ENCODE measurements around the gene KDM5C. TPM values are rescaled to one million over a fixed set of nuclear protein-coding genes. Genes with fewer than 3 reads are reported as not detected.

KDM5C gene
- total RNA-seq, 2 donors from 2014 or later = 99.4 to 102 TPM

GRCh38 chrX:53190363-53190960 lies 34.5 kb downstream of the KDM5C start:
- DNase-seq (ENCODE audit: low spot score) = no peak
- Histone ChIP-seq H3K36me3 (no peaks in the 10 kb centered on the region), H3K27me3 (replicated peaks; ENCODE audit: insufficient read depth) (no peaks in the 10 kb centered on the region), H3K9me3 (no peaks in the 10 kb centered on the region), H3K27ac (no peak overlapping the region), H3K4me3 (no peak overlapping the region), H3K4me1 (replicated peaks) (no peaks in the 10 kb centered on the region)
- intact Hi-C loops (cut with DNase I) = no loop called here
- WGBS = 62% methylated on average over 6 of the region's 6 CpGs
- TF ChIP-seq CTCF (IDR thresholded peaks at IDR 0.05) (no peak), POLR2A (IDR thresholded peaks at IDR 0.05) (no peak), POLR2AphosphoS5 (IDR thresholded peaks at IDR 0.05) (no peak)

GRCh38 chrX:53188763-53189162 lies 36.2 kb downstream of the KDM5C start:
- Histone ChIP-seq H3K27ac (no peak overlapping the region), H3K36me3 (no peaks in the 10 kb centered on the region), H3K4me3 (no peak overlapping the region), H3K27me3 (replicated peaks; ENCODE audit: insufficient read depth) (no peaks in the 10 kb centered on the region), H3K9me3 (no peaks in the 10 kb centered on the region), H3K4me1 (replicated peaks) (no peaks in the 10 kb centered on the region)
- DNase-seq (ENCODE audit: low spot score) = no peak
- no peak for TF ChIP-seq POLR2A (IDR thresholded peaks at IDR 0.05)
- TF ChIP-seq POLR2AphosphoS5 (IDR thresholded peaks at IDR 0.05) = no peak
- intact Hi-C loops (cut with DNase I) = no loop called here
- WGBS = 100% methylated on average over 2 of the region's 2 CpGs

- WGBS = 59% methylated on average over 2 of the region's 2 CpGs
- Histone ChIP-seq H3K9me3 (no peaks in the 10 kb centered on the region), H3K27me3 (replicated peaks; ENCODE audit: insufficient read depth) (no peaks in the 10 kb centered on the region), H3K27ac (no peak overlapping the region), H3K4me3 (no peak overlapping the region), H3K4me1 (replicated peaks) (no peaks in the 10 kb centered on the region), H3K36me3 (no peaks in the 10 kb centered on the region)
- intact Hi-C loops (cut with DNase I) = no loop called here
- no peak for DNase-seq (ENCODE audit: low spot score)
- TF ChIP-seq CTCF (IDR thresholded peaks at IDR 0.05) = no peak
- TF ChIP-seq POLR2A (IDR thresholded peaks at IDR 0.05) = no peak
- no peak for TF ChIP-seq POLR2AphosphoS5 (IDR thresholded peaks at IDR 0.05)
Measured at GRCh38 chrX:53186351-53186750, 38.7 kb downstream of the KDM5C start.

- H3K27ac ChIP-seq = no peak overlapping the region
Measured at GRCh38 chrX:53184836-53185235, 40.2 kb downstream of the KDM5C start.

GRCh38 chrX:53171356-53171755 lies 53.7 kb downstream of the KDM5C start:
- intact Hi-C loops (cut with DNase I) = no loop called here
- H3K9me3 ChIP-seq = no peaks in the 10 kb centered on the region

More at GRCh38 chrX:53184836-53185235, 40.2 kb downstream of the KDM5C start:
- no peak for TF ChIP-seq CTCF (IDR thresholded peaks at IDR 0.05)
- no peak for TF ChIP-seq POLR2A (IDR thresholded peaks at IDR 0.05)
- no peak for TF ChIP-seq POLR2AphosphoS5 (IDR thresholded peaks at IDR 0.05)
- no peak overlapping the region for H3K4me3 ChIP-seq
- no peaks in the 10 kb centered on the region for H3K4me1 ChIP-seq (replicated peaks)
- DNase-seq (ENCODE audit: low spot score) = no peak
- intact Hi-C loops (cut with DNase I) = no loop called here
- H3K27me3 ChIP-seq (replicated peaks; ENCODE audit: insufficient read depth) = no peaks in the 10 kb centered on the region
- H3K36me3 ChIP-seq = no peaks in the 10 kb centered on the region
- WGBS = 92% methylated on average over 2 of the region's 2 CpGs
- H3K9me3 ChIP-seq = no peaks in the 10 kb centered on the region

More at GRCh38 chrX:53171356-53171755, 53.7 kb downstream of the KDM5C start:
- TF ChIP-seq POLR2AphosphoS5 (IDR thresholded peaks at IDR 0.05) (no peak), POLR2A (IDR thresholded peaks at IDR 0.05) (no peak), CTCF (IDR thresholded peaks at IDR 0.05) (no peak)
- DNase-seq (ENCODE audit: low spot score) = no peak
- no peaks in the 10 kb centered on the region for H3K4me1 ChIP-seq (replicated peaks)
- H3K27me3 ChIP-seq (replicated peaks; ENCODE audit: insufficient read depth) = no peaks in the 10 kb centered on the region
- no peaks in the 10 kb centered on the region for H3K36me3 ChIP-seq
- 97% methylated on average over 6 of the region's 7 CpGs for WGBS
- no peak overlapping the region for H3K4me3 ChIP-seq
- H3K27ac ChIP-seq = no peak overlapping the region
